CD4-positive, CD25-positive, alpha-beta regulatory T cell (primary cell): ENCODE data around the gene DISC1. TPM values are rescaled to one million over a fixed set of nuclear protein-coding genes. Genes with fewer than 3 reads are reported as not detected.
"Not testable (repeated sequence)": the region's sequence is repeated elsewhere in the genome, so short reads cannot be mapped to it uniquely, and the experiment has no call there.

Experiments
- ATAC-seq, 2 donors: fragments of 150-1000 bp; cut with Tn5 transposase; one replicate each; pipeline ENCODE4 v1.10.0; 2021; ENCODE audit warnings: low read depth in 2 of 2, moderate number of reproducible peaks in 2 of 2, moderate library complexity in 1 of 2
- DNase-seq, 3 donors: peaks; one replicate each; pipeline versions ENCODE4 v3.0.0 to v3.0.0-alpha.2; 2012 to 2022; ENCODE audit warnings: mixed read lengths in 1 of 3
- H3K27ac ChIP-seq: one replicate; pipeline ENCODE4 v1.7.0; 2013; ENCODE audit warnings: mild to moderate bottlenecking, low read length; ENCODE audit not compliant: insufficient read depth, poor library complexity, severe bottlenecking
- H3K27me3 ChIP-seq: one replicate; pipeline ENCODE4 v1.7.0; 2013; ENCODE audit warnings: low read length; ENCODE audit not compliant: control insufficient read depth, insufficient read depth
- H3K36me3 ChIP-seq: one replicate; pipeline ENCODE4 v1.7.0; 2013; ENCODE audit warnings: mild to moderate bottlenecking, low read length, moderate library complexity; ENCODE audit not compliant: control insufficient read depth, insufficient read depth
- H3K4me1 ChIP-seq: 2 replicates; pipeline ENCODE4 v1.7.0; 2013; ENCODE audit warnings: mild to moderate bottlenecking, low read length; ENCODE audit not compliant: insufficient read depth, control insufficient read depth, poor library complexity, severe bottlenecking
- H3K4me3 ChIP-seq: one replicate; pipeline ENCODE4 v1.7.0; 2013; ENCODE audit warnings: low read depth, mild to moderate bottlenecking, low read length, moderate library complexity
- H3K9me3 ChIP-seq, 2 experiments: 1 replicate in 1 of 2; 2 replicates in 1 of 2; pipeline ENCODE4 v1.7.0; 2013; ENCODE audit warnings: low read length in 2 of 2, mild to moderate bottlenecking in 1 of 2, moderate library complexity in 1 of 2; ENCODE audit not compliant: control insufficient read depth in 2 of 2
- H3K27ac Mint-ChIP-seq, 3 donors: one replicate each; pipeline ENCODE4 v1.8.0; 2020 to 2022; ENCODE audit warnings: mild to moderate bottlenecking in 3 of 3, mixed read lengths in 3 of 3, moderate library complexity in 2 of 3
- H3K27me3 Mint-ChIP-seq: one replicate; pipeline ENCODE4 v1.8.0; 2022; ENCODE audit warnings: mild to moderate bottlenecking, mixed read lengths
- H3K36me3 Mint-ChIP-seq: one replicate; pipeline ENCODE4 v1.8.0; 2020; ENCODE audit warnings: mixed read lengths
- H3K4me1 Mint-ChIP-seq, 4 donors: one replicate each; pipeline ENCODE4 v1.8.0; 2020 to 2022; ENCODE audit warnings: mixed read lengths in 4 of 4, mild to moderate bottlenecking in 1 of 4
- H3K4me3 Mint-ChIP-seq, 4 donors: one replicate each; pipeline ENCODE4 v1.8.0; 2020 to 2022; ENCODE audit warnings: mild to moderate bottlenecking in 4 of 4, mixed read lengths in 4 of 4, moderate library complexity in 3 of 4
- H3K9me3 Mint-ChIP-seq, 7 donors: one replicate each; pipeline ENCODE4 v1.8.0; 2020 to 2022; ENCODE audit warnings: mixed read lengths in 7 of 7, mild to moderate bottlenecking in 3 of 7, moderate library complexity in 2 of 7
- polyA plus RNA-seq, 4 donors: library from polyadenylated mRNA; unstranded; fragments of 300-500 nt; fragmentation: Illumina TruSeq; gene quantifications; one replicate each; pipeline ENCODE4 v1.2.3, GENCODE V29; 2021
- total RNA-seq: library from RNA; stranded (reverse); gene quantifications from one replicate; pipeline ENCODE4 v1.2.3, GENCODE V29; 2022

Gene DISC1
- total and polyA plus RNA-seq, 5 donors from 2014 or later: 0.78 to 25.5 (median 2.5) TPM

DNA sequence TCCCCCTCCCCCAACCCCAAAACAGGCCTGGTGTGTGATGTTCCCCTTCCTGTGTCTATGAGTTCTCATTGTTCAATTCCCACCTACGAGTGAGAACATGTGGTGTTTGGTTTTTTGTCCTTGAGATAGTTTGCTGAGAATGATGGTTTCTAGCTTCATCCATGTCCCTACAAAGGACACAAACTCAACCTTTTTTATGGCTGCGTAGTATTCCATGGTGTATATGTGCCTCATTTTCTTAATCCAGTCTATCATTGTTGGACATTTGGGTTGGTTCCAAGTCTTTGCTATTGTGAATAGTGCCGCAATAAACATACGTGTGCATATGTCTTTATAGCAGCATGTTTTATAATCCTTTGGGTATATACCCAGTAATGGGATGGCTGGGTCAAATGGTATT is 102.4 kb downstream of the DISC1 start:
- not testable (repeated sequence) for H3K36me3 Mint-ChIP-seq, H3K9me3 Mint-ChIP-seq, H3K4me3 Mint-ChIP-seq, H3K36me3 ChIP-seq, H3K4me3 ChIP-seq, H3K4me1 Mint-ChIP-seq, ATAC-seq, H3K27ac ChIP-seq, H3K27ac Mint-ChIP-seq, H3K27me3 ChIP-seq, H3K9me3 ChIP-seq, H3K27me3 Mint-ChIP-seq, H3K4me1 ChIP-seq, DNase-seq

DNA sequence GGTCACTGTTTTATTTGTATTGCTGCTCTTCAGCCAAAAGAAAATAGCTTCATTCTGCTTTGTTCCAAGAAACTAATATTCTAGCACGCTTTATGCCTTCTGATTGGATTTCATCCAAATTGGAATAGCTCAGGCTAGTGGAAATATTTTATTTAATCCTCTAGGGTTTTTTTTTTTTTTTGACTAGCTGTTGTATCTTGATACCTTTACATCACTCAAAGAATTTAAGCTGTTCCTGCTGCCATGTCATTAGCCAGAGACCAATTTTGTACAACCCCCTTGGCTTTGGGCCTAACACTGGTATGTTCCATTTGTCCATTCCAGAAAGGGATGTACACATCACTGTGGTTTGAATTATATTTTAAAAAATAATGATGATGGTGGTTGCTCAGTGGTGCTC is 103.0 kb downstream of the DISC1 start:
- DNase-seq (no peak), ATAC-seq (no peak)
- Mint-ChIP-seq H3K27ac (no peak overlapping the region), H3K4me3 (no peak overlapping the region), H3K4me1 (no peaks in the 10 kb centered on the region), H3K27me3 (no peaks in the 10 kb centered on the region), H3K9me3 (peaks cover 0 to 5% (median 0%) of the 10 kb centered on the region in 7 donors), H3K36me3 (no peaks in the 10 kb centered on the region)
- Histone ChIP-seq H3K36me3 (no peaks in the 10 kb centered on the region), H3K27ac (no peak overlapping the region), H3K9me3 (no peaks in the 10 kb centered on the region), H3K4me3 (no peak overlapping the region), H3K27me3 (no peaks in the 10 kb centered on the region), H3K4me1 (no peaks in the 10 kb centered on the region)

- H3K9me3 ChIP-seq: no peaks in the 10 kb centered on the region
- ATAC-seq: no peak
- no peak for DNase-seq
- Mint-ChIP-seq H3K4me1 (no peaks in the 10 kb centered on the region), H3K27ac (no peak overlapping the region), H3K27me3 (no peaks in the 10 kb centered on the region), H3K36me3 (no peaks in the 10 kb centered on the region), H3K4me3 (no peak overlapping the region), H3K9me3 (peaks cover 0 to 5% (median 0%) of the 10 kb centered on the region in 7 donors)
- no peak overlapping the region for H3K27ac ChIP-seq
- H3K27me3 ChIP-seq: no peaks in the 10 kb centered on the region
- no peaks in the 10 kb centered on the region for H3K4me1 ChIP-seq
- H3K4me3 ChIP-seq: no peak overlapping the region
- no peaks in the 10 kb centered on the region for H3K36me3 ChIP-seq
Observed at GRCh38 chr1:231731268-231731667, 104.7 kb downstream of the DISC1 start.

GRCh38 chr1:231733063-231733462 is 106.5 kb downstream of the DISC1 start:
- Mint-ChIP-seq H3K4me3 (no peak overlapping the region), H3K9me3 (peaks cover 0 to 5% (median 0%) of the 10 kb centered on the region in 7 donors), H3K36me3 (no peaks in the 10 kb centered on the region), H3K4me1 (no peaks in the 10 kb centered on the region), H3K27ac (no peak overlapping the region), H3K27me3 (no peaks in the 10 kb centered on the region)
- ATAC-seq (no peak), DNase-seq (no peak)
- no peaks in the 10 kb centered on the region for H3K9me3 ChIP-seq
- H3K27me3 ChIP-seq: no peaks in the 10 kb centered on the region
- H3K27ac ChIP-seq: no peak overlapping the region
- no peaks in the 10 kb centered on the region for H3K36me3 ChIP-seq
- H3K4me3 ChIP-seq: no peak overlapping the region
- H3K4me1 ChIP-seq: no peaks in the 10 kb centered on the region

- Histone ChIP-seq H3K4me3 (no peak overlapping the region), H3K4me1 (no peaks in the 10 kb centered on the region), H3K27ac (no peak overlapping the region), H3K9me3 (no peaks in the 10 kb centered on the region), H3K36me3 (no peaks in the 10 kb centered on the region), H3K27me3 (no peaks in the 10 kb centered on the region)
- no peak for DNase-seq
- Mint-ChIP-seq H3K27me3 (no peaks in the 10 kb centered on the region), H3K36me3 (no peaks in the 10 kb centered on the region), H3K27ac (no peak overlapping the region), H3K4me1 (no peaks in the 10 kb centered on the region), H3K9me3 (peaks cover 0 to 5% (median 0%) of the 10 kb centered on the region in 7 donors), H3K4me3 (no peak overlapping the region)
- no peak for ATAC-seq
Observed at GRCh38 chr1:231733672-231734071, 107.1 kb downstream of the DISC1 start.

DNA sequence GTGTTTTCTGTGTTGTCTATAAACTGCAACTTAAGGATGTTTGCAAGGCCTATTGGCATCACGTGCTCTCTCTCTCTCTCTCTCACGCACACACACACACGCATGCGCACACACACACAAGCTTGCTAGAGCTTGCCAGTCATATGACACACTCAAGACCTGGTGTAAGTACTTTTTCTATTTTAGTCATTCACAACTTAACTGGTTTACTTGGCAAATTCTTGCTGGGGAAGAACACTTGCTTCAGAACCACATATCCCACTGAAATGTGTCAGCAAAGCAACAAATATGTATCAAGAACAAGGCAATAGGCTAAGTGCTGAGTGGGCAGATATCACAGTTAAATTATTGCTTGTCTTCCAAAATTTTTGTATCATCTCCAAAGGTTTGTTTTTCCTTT is 107.8 kb downstream of the DISC1 start:
- Mint-ChIP-seq H3K27ac (no peak overlapping the region), H3K9me3 (peaks cover 0 to 5% (median 2%) of the 10 kb centered on the region in 7 donors), H3K27me3 (no peaks in the 10 kb centered on the region), H3K36me3 (peaks cover 4% of the 10 kb centered on the region), H3K4me1 (no peaks in the 10 kb centered on the region), H3K4me3 (no peak overlapping the region)
- H3K9me3 ChIP-seq: no peaks in the 10 kb centered on the region
- no peaks in the 10 kb centered on the region for H3K36me3 ChIP-seq
- no peaks in the 10 kb centered on the region for H3K4me1 ChIP-seq
- ATAC-seq (no peak), DNase-seq (peak in 1 of 3 donors; percentile 4)
- H3K4me3 ChIP-seq: no peak overlapping the region
- no peak overlapping the region for H3K27ac ChIP-seq
- no peaks in the 10 kb centered on the region for H3K27me3 ChIP-seq

- no peak overlapping the region for H3K27ac Mint-ChIP-seq
- DNase-seq: no peak
- no peak overlapping the region for H3K27ac ChIP-seq
- no peaks in the 10 kb centered on the region for H3K27me3 ChIP-seq
- no peak overlapping the region for H3K4me3 Mint-ChIP-seq
- no peaks in the 10 kb centered on the region for H3K4me1 ChIP-seq
- H3K36me3 ChIP-seq: no peaks in the 10 kb centered on the region
- H3K36me3 Mint-ChIP-seq: peaks cover 5% of the 10 kb centered on the region
- H3K4me1 Mint-ChIP-seq: no peaks in the 10 kb centered on the region
- no peak for ATAC-seq
- H3K9me3 ChIP-seq: no peaks in the 10 kb centered on the region
- H3K4me3 ChIP-seq: no peak overlapping the region
- H3K27me3 Mint-ChIP-seq: no peaks in the 10 kb centered on the region
- H3K9me3 Mint-ChIP-seq: peaks cover 0 to 5% (median 2%) of the 10 kb centered on the region in 7 donors
Observed at GRCh38 chr1:231735411-231735810, 108.8 kb downstream of the DISC1 start.

DNA sequence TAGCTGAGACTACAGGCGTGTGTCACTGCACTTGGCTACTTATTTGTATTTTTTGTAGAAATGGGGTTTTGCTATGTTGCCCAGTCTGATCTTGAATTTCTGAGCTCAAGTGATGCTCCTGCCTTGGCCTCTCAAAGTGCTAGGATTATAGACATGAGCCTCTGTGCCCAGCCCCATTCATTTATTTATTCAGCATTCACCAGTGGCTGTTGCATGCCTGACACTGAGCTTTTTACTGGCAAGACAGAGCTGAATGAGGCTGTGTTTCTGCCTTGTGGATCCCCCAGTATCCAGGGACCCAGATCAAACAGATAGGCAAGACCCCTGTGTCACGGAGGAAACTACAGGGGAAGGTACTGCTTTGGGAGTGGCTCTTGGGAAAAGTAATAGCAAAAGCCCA is 109.4 kb downstream of the DISC1 start:
- Mint-ChIP-seq H3K36me3 (peaks cover 7% of the 10 kb centered on the region), H3K4me3 (no peak overlapping the region), H3K27me3 (no peaks in the 10 kb centered on the region), H3K4me1 (peaks cover 0 to 2% (median 0%) of the 10 kb centered on the region in 4 donors), H3K9me3 (peaks cover 0 to 8% (median 2%) of the 10 kb centered on the region in 7 donors), H3K27ac (no peak overlapping the region)
- no peaks in the 10 kb centered on the region for H3K36me3 ChIP-seq
- H3K9me3 ChIP-seq: no peaks in the 10 kb centered on the region
- DNase-seq (no peak), ATAC-seq (no peak)
- H3K27ac ChIP-seq: no peak overlapping the region
- H3K4me3 ChIP-seq: no peak overlapping the region
- no peaks in the 10 kb centered on the region for H3K4me1 ChIP-seq
- H3K27me3 ChIP-seq: no peaks in the 10 kb centered on the region
